B cell (primary cell): ENCODE results near the gene GLIS2. TPM values are rescaled to one million over a fixed set of nuclear protein-coding genes. Genes with fewer than 3 reads are reported as not detected.

ENCODE experiments used
- ATAC-seq: fragments of 200-7000 bp; cut with Tn5 transposase; one replicate; pipeline ENCODE4 v1.10.0; 2021; ENCODE audit warnings: low read depth, mild to moderate bottlenecking, moderate number of reproducible peaks, moderate library complexity
- CTCF ChIA-PET: fragments of 350-600 bp; sonication (Branson Sonifier 250); formaldehyde crosslinking; loops from one replicate; lab custom pipeline; 2021; ENCODE audit warnings: antibody characterized with exemption, inconsistent platforms; lab: Charles Lee
- POLR2A ChIA-PET: fragments of 350-600 bp; sonication (Branson Sonifier 250); formaldehyde crosslinking; loops from one replicate; lab custom pipeline; 2021; ENCODE audit warnings: antibody characterized with exemption; lab: Charles Lee
- DNase-seq: peaks from one replicate; pipeline ENCODE4 v3.0.0; 2013
- H2AFZ ChIP-seq: 2 replicates; pipeline ENCODE4 v1.6.1; 2012; ENCODE audit warnings: mild to moderate bottlenecking, low read depth, low read length; ENCODE audit not compliant: insufficient read depth, poor library complexity, severe bottlenecking
- H3K27ac ChIP-seq, 2 donors: 1 replicate in 1 of 2; 2 replicates in 1 of 2; pipeline ENCODE4 v1.5.1; 2012 to 2013; ENCODE audit warnings: low read length in 2 of 2, mild to moderate bottlenecking in 2 of 2, moderate library complexity in 1 of 2
- H3K27me3 ChIP-seq, 4 experiments: fragments of 200-600 bp in 1 of 4; sonication (generic) in 1 of 4; replicated peaks in 1 of 4; 1 replicate in 2 of 4; 2 replicates in 2 of 4; pipeline versions ENCODE4 v1.6.1 to v1.7.0; 2013 to 2016; ENCODE audit warnings: low read length in 3 of 4, mild to moderate bottlenecking in 2 of 4, mixed read lengths in 1 of 4, moderate library complexity in 1 of 4; ENCODE audit not compliant: insufficient read depth in 4 of 4, control insufficient read depth in 3 of 4; ENCODE audit errors: control extremely low read depth in 1 of 4
- H3K36me3 ChIP-seq, 2 experiments: replicated peaks in 1 of 2; 1 replicate in 1 of 2; 2 replicates in 1 of 2; pipeline versions ENCODE4 v1.6.1 to v1.7.1; 2013; ENCODE audit warnings: low read length in 1 of 2; ENCODE audit not compliant: insufficient read depth in 2 of 2, control insufficient read depth in 1 of 2; ENCODE audit errors: control extremely low read depth in 1 of 2, extremely low read depth in 1 of 2
- H3K4me1 ChIP-seq, 2 donors: fragments of 200-600 bp in 1 of 2; sonication (generic) in 1 of 2; 1 replicate in 1 of 2; 2 replicates in 1 of 2; pipeline versions ENCODE4 v1.5.1 to v1.6.1; 2013 to 2017; ENCODE audit warnings: low read length in 2 of 2; ENCODE audit not compliant: control insufficient read depth in 2 of 2, insufficient read depth in 2 of 2
- H3K4me2 ChIP-seq: replicated peaks from 2 replicates; pipeline ENCODE3; 2012; ENCODE audit warnings: mild to moderate bottlenecking, low read depth, low read length; ENCODE audit not compliant: poor library complexity, severe bottlenecking
- H3K4me3 ChIP-seq, 5 experiments: fragments of 200-600 bp in 1 of 5; sonication (generic) in 1 of 5; 1 replicate in 3 of 5; 2 replicates in 2 of 5; pipeline versions ENCODE4 v1.5.1 to v1.7.0; 2011 to 2016; ENCODE audit warnings: low read length in 4 of 5, mild to moderate bottlenecking in 4 of 5, low read depth in 2 of 5, control low read depth in 1 of 5, moderate library complexity in 1 of 5; ENCODE audit not compliant: insufficient read depth in 1 of 5; ENCODE audit errors: control extremely low read depth in 1 of 5, extremely low read depth in 1 of 5
- H3K79me2 ChIP-seq: fragments of 200-600 bp; sonication (generic); one replicate; pipeline ENCODE4 v1.6.0; 2016; ENCODE audit warnings: low read length; ENCODE audit not compliant: control insufficient read depth, insufficient read depth
- H3K9ac ChIP-seq: fragments of 200-600 bp; sonication (generic); 2 replicates; pipeline ENCODE4 v1.6.1; 2017; ENCODE audit warnings: mild to moderate bottlenecking, low read length, moderate library complexity
- H3K9me3 ChIP-seq, 3 donors: one replicate each; pipeline versions ENCODE4 v1.6.1 to v1.7.1; 2013; ENCODE audit warnings: low read length in 2 of 3; ENCODE audit not compliant: control insufficient read depth in 2 of 3, insufficient read depth in 1 of 3; ENCODE audit errors: control extremely low read depth in 1 of 3
- H4K20me1 ChIP-seq: 2 replicates; pipeline ENCODE4 v1.6.0; 2012; ENCODE audit warnings: mild to moderate bottlenecking, low read length; ENCODE audit not compliant: insufficient read depth, control insufficient read depth, poor library complexity, severe bottlenecking
- H3K27ac Mint-ChIP-seq: one replicate; pipeline ENCODE4 v1.8.0; 2021; ENCODE audit warnings: mixed read lengths
- H3K27me3 Mint-ChIP-seq: one replicate; pipeline ENCODE4 v1.8.0; 2021; ENCODE audit warnings: mixed read lengths
- H3K4me1 Mint-ChIP-seq: one replicate; pipeline ENCODE4 v1.8.0; 2021; ENCODE audit warnings: mixed read lengths
- H3K4me3 Mint-ChIP-seq: one replicate; pipeline ENCODE4 v1.8.0; 2021; ENCODE audit warnings: mixed read lengths
- H3K9me3 Mint-ChIP-seq: one replicate; pipeline ENCODE4 v1.8.0; 2022; ENCODE audit warnings: mixed read lengths; ENCODE audit not compliant: insufficient read depth
- EZH2 ChIP-seq: IDR thresholded peaks from 2 replicates; pipeline ENCODE4 v1.6.1; 2012; ENCODE audit warnings: borderline replicate concordance, low read depth, mild to moderate bottlenecking, moderate library complexity, low read length; ENCODE audit not compliant: insufficient read depth, poor library complexity, severe bottlenecking
- WGBS: methylation state at CpG from one replicate; pipeline ENCODE4 v1.1.5; 2013; ENCODE audit warnings: missing lambda C conversion rate; ENCODE audit not compliant: insufficient coverage; 5-methylcytosine and 5-hydroxymethylcytosine counted together
- intact Hi-C: fragments of 100-400 bp; cut with micrococcal nuclease; formaldehyde crosslinking; loops from one replicate; pipeline ENCODE4 v1.10.0; 2022
- polyA plus RNA-seq: library from polyadenylated mRNA; depleted of rRNA; stranded (reverse); fragments of >200 nt; gene quantifications from 2 replicates; pipeline ENCODE4 v1.2.3, GENCODE V29; 2012
- total RNA-seq, 2 donors: library from RNA; stranded (reverse); fragments of 120-200 nt in 1 of 2; gene quantifications; 1 replicate in 1 of 2; 2 replicates in 1 of 2; pipeline versions ENCODE4 v1.2.3 to v1.2.4, GENCODE V29; 2013 to 2022
- TF ChIP-seq, protein P1 (sequence below): fragments of 200-600 bp; IDR thresholded peaks from one replicate; pipeline ENCODE4 v1.8.0; 2022; ENCODE audit warnings: antibody characterized with exemption, mild to moderate bottlenecking

GLIS2 gene
- total and polyA plus RNA-seq, 2 donors (not counting 1 experiment from before 2014, with no cell fraction given) = not detected

DNA sequence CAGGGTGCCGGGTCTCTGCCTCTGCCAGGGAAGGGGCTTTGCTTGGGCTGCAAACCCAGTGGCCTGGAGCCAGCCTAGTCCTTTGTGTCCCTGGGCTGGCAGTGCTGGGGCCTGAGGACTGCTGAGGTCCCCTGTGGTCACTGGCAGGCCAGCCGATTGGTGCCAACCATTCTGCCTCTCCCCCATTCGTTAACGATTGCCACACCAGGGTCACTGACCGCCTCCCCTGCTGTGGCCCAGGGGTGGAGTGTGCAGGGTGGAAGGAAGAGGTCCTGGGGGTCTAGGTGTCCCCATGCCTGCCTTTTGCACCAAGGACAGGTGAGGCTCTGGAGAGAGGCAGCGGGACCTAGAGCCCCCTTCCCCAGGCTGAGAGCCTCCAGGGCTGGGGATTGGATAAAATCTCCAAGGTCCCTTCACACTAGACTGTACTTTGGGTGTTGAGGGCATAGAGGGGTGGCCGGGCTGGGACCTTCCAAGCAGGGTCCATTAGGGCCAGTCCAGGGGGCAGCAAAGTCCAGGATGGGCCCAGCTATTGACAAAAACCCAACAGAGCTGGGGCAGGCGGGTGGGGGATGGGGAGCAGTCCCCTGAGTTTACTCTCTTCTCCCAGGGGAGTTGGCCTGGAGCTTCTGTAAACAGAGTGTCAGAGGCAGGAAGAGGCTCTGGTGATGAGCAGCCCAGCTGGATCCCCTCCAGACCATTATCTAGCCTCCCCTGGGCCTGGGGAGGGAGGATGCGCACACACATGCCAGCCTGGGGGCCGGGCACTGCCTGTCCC lies 56.9 kb downstream of the GLIS2 start:
- H4K20me1 ChIP-seq = peaks cover 93% of the 10 kb centered on the region
- ATAC-seq (peak; percentile 59), DNase-seq (peak; percentile 61)
- H3K27ac Mint-ChIP-seq = peak overlapping the region; percentile 37
- TF ChIP-seq EZH2 = no peak
- TF ChIP-seq, protein P1, sequence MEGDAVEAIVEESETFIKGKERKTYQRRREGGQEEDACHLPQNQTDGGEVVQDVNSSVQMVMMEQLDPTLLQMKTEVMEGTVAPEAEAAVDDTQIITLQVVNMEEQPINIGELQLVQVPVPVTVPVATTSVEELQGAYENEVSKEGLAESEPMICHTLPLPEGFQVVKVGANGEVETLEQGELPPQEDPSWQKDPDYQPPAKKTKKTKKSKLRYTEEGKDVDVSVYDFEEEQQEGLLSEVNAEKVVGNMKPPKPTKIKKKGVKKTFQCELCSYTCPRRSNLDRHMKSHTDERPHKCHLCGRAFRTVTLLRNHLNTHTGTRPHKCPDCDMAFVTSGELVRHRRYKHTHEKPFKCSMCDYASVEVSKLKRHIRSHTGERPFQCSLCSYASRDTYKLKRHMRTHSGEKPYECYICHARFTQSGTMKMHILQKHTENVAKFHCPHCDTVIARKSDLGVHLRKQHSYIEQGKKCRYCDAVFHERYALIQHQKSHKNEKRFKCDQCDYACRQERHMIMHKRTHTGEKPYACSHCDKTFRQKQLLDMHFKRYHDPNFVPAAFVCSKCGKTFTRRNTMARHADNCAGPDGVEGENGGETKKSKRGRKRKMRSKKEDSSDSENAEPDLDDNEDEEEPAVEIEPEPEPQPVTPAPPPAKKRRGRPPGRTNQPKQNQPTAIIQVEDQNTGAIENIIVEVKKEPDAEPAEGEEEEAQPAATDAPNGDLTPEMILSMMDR = no peak
- H3K9me3 Mint-ChIP-seq = no peaks in the 10 kb centered on the region
- H3K79me2 ChIP-seq = peaks cover 18% of the 10 kb centered on the region
- peaks cover 0 to 3% of the 10 kb centered on the region in 2 experiments for H3K36me3 ChIP-seq
- POLR2A ChIA-PET = no interaction called here
- no peak overlapping the region for H3K27ac ChIP-seq
- peak overlapping the region; percentile 93 for H3K4me2 ChIP-seq
- intact Hi-C loops = loop anchor here (5.0 kb wide), 1 partner anchor 255 kb away; the partner anchor contains the start of gene ADCY9
- no peaks in the 10 kb centered on the region for H3K27me3 Mint-ChIP-seq
- no peaks in the 10 kb centered on the region for H3K9me3 ChIP-seq
- H3K27me3 ChIP-seq = no peaks in the 10 kb centered on the region
- 74% methylated on average over 7 of the region's 10 CpGs for WGBS
- peak overlapping the region in 3 of 5 experiments; percentile 38 to 60 (median 47) for H3K4me3 ChIP-seq
- no peak overlapping the region for H2AFZ ChIP-seq
- peak overlapping the region; percentile 84 for H3K4me3 Mint-ChIP-seq
- peaks cover 24% of the 10 kb centered on the region for H3K4me1 Mint-ChIP-seq
- CTCF ChIA-PET = interaction anchor here (0.7 to 2.4 kb wide), 4 partner anchors 8 to 33 kb away, joined by 3 to 10 read pairs (median 6); no protein-coding TSS in a partner anchor
- H3K9ac ChIP-seq = peak overlapping the region; percentile 56
- peaks cover 18 to 25% of the 10 kb centered on the region in 2 donors for H3K4me1 ChIP-seq
